NCI-H2107 treated with DMSO at 0.1 percent for 48 hours (cell line): ENCODE measurements around the gene HES1.
"Not testable (repeated sequence)": the region's sequence is repeated elsewhere in the genome, so short reads cannot be mapped to it uniquely, and the experiment has no call there.

ENCODE experiments used
- DNase-seq: peaks from one replicate; lab custom pipeline; 2025; ENCODE audit not compliant: unreplicated experiment; lab: John Stamatoyannopoulos, UW

HES1 gene, protein sequence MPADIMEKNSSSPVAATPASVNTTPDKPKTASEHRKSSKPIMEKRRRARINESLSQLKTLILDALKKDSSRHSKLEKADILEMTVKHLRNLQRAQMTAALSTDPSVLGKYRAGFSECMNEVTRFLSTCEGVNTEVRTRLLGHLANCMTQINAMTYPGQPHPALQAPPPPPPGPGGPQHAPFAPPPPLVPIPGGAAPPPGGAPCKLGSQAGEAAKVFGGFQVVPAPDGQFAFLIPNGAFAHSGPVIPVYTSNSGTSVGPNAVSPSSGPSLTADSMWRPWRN

GRCh38 chr3:194135806-194136518, at the start of gene HES1:
TSS of gene HES1 (plus strand) at chr3:194136148. CDS start at chr3:194136381, 233 bp downstream.
- DNase-seq, result peak; percentile 52

GRCh38 chr3:194086388-194087075, 49.4 kb upstream of the HES1 start:
- no peak for DNase-seq

- no peak for DNase-seq
Observed at GRCh38 chr3:194087280-194087679, 48.7 kb upstream of the HES1 start.

DNA sequence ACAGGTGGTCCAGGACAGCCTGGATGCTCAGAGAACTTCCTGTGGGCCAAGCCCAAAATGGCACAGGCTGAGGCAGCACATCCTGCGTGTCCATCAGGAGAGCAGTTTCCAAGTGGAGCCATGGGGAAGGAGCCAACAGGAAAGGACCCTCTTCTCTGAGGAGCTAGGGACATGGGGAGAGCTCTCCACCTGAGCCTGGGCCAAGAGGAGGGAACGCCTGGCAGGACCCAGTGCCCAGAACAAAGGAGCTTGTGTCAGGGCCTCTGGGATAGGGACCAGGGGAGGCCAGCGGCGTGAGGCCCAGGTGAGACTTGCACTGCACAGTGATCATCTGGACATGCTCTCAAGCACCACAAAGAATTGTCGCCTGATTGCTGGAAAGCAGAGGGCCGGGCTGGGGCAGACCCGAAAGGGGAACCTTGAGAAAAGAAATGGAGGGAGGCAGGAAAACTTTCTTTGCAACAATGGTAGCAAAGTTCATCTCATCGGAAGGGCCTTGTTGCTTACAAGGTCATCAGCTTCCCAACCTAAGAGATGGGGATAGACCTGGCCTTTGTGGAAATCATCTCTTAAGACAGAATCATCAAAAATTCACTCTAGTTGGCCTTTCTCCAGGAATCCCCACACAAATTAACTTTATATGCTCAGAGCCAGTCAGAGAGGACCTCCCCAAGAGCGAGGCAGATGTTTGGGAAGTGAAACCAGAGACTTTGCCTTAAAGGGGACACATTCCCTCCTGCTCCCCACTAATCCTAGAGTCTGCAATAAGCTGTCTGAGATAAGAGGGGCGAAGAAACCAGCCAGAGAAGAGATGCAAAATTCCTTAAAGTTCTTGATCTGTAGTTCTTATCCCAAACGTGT, 47.7 kb upstream of the HES1 start:
- DNase-seq, result no peak

- peak; percentile 46 for DNase-seq
Observed at GRCh38 chr3:194089357-194090177, 46.4 kb upstream of the HES1 start.

DNA sequence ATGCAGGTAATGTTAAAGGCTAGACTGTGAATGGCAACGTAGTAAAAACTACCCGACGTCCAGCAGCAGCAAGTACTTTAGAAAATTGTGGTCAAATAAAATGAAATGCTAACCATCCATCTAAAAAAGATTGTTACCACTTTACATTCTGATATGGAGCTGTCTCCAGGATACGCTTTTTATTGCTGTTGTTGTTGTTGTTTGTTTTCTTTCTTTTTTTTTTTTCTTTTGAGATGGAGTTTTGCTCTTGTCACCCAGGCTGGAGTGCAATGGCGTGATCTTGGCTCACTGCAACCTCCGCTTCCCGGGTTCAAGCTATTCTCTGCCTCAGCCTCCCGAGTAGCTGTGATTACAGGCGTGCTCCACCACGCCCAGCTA, 45.8 kb upstream of the HES1 start:
- DNase-seq, result not testable (repeated sequence)

GRCh38 chr3:194090716-194091115, 45.2 kb upstream of the HES1 start:
- no peak for DNase-seq

GRCh38 chr3:194091141-194091540, 44.8 kb upstream of the HES1 start:
- no peak for DNase-seq

DNA sequence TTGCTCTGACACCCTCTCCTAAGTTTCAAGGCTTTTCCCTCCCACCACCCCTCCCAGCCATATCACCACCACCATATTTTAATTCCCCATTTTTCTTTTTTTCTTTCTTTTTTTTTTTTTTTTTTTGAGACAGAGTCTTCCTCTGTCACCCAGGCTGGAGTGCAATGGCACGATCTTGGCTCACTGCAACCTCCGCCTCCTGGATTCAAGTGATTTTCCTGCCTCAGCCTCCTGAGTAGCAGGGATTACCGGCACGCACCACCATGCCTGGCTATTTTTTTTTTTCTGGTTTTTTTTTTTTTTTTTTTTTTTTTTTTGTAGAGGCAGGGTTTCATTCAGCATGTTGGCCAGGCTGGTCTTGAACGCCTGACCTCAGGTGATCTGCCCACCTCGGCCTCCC, 44.1 kb upstream of the HES1 start:
- not testable (repeated sequence) for DNase-seq

- no peak for DNase-seq
Observed at GRCh38 chr3:194092881-194093301, 43.1 kb upstream of the HES1 start.

GRCh38 chr3:194093842-194094241, 42.1 kb upstream of the HES1 start:
- DNase-seq, result no peak

GRCh38 chr3:194095464-194095863, 40.5 kb upstream of the HES1 start:
- peak; percentile 50 for DNase-seq

GRCh38 chr3:194095902-194096301, 40.0 kb upstream of the HES1 start:
- no peak for DNase-seq

GRCh38 chr3:194097141-194097882, 38.6 kb upstream of the HES1 start:
- no peak for DNase-seq

DNA sequence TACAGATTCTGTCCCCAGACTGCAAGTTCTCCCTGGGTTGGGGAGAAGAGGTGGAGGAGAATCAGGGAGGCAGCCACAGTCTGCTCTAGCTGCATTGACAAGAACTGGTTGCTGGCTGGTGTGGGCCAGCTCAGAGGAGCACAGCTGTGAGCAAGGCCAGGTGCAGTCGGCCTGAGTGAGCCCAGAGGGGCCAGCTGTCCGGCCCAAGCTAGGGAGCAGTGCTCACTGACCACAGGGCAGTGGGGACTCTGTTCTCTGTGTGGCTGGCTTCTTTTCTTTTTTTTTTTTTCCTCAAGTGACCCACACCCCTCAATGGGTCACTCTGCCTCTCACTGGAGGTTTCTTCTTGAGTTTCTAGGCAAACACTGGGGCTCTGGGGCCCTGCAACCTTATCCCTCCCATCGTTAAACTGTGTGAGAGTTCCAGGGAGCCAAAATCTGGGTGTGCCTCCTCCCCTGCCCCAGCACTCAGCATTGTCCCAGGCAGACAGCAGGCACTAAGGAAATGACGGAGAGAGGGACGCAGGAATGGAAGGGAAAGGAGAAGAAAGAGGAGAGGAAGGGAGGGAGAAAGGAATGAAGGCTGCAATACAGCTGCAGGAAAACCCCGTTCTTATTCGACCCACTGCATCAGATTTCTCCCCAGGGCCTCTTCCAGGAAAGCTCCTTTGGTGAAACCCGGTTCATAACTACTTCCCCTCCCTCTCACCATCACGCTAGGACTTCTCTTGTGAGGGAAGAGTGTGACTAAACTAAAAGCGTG, 37.7 kb upstream of the HES1 start:
- DNase-seq, result no peak

DNA sequence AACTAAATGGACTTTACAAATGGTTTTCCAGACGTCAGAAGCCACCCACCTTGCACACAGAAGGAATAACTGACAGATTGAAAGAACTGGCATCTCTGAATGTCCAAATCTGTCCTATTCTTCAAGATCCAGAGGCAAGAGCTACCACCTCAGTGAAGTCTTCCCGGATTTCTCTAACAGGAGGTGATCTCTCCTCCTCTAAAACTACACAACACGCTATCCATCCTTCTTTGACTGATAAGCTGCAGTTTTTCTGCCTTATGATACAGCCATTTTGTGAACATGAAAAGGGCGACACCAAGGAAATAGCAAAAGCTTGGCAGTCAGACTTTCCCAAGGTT, 37.1 kb upstream of the HES1 start:
- no peak for DNase-seq

DNA sequence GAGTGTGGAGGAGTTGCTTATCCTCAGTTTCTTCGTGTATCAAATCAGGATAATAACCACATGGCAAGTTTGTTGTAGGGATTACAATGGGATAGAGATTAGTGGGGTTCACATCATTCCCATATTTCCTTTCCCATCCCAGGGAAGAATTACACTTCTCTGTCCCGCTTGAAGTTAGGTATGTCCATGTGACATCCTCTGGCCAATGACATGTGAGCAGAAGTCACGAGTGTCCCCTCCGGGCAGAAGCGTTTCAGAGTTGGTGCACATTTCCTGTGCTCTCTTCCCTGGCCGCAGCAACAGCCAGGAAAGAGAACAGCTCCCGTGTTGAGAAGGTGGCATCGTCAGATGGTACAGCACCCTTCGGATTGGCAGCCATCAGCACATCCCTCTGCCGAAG, 36.7 kb upstream of the HES1 start:
- DNase-seq, result no peak

DNA sequence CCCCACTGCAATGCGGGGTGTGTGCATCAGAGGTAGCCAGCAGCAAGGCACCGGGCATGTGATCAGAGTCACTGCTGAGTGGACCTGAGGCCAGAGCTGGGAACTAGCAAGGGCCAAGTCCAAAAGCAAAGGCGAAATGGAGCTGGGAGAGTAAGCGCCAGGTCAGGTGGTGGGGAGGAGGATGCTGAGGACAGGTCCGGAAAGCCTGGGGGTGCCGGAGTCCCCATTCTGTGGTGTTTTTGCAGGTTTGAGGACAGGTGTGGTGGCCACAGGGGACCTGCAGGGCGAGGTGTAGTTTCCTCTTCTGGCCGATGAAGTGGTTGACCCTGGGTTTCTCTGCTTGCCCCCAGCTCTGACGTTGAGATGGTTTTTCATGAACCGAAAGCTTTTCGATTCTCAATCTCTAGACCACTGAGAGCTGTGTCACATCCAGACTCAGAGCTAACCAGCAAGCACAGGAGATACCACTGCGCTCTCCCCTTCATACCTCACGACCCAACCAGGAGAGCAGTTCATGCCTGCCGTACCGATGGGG, 35.0 kb upstream of the HES1 start:
- DNase-seq, result no peak
